HG03066 (cell line): ENCODE results near the gene TENT4A.

Experiments used
- ATAC-seq: cut with Tn5 transposase; IDR thresholded peaks from one replicate; pipeline ENCODE4 v1.9.1; 2021; ENCODE audit warnings: low read depth; ENCODE audit not compliant: unreplicated experiment

The TENT4A gene

GRCh38 chr5:6749026-6749716 lies 35.9 kb downstream of the TENT4A start:
- ATAC-seq, result no peak

DNA sequence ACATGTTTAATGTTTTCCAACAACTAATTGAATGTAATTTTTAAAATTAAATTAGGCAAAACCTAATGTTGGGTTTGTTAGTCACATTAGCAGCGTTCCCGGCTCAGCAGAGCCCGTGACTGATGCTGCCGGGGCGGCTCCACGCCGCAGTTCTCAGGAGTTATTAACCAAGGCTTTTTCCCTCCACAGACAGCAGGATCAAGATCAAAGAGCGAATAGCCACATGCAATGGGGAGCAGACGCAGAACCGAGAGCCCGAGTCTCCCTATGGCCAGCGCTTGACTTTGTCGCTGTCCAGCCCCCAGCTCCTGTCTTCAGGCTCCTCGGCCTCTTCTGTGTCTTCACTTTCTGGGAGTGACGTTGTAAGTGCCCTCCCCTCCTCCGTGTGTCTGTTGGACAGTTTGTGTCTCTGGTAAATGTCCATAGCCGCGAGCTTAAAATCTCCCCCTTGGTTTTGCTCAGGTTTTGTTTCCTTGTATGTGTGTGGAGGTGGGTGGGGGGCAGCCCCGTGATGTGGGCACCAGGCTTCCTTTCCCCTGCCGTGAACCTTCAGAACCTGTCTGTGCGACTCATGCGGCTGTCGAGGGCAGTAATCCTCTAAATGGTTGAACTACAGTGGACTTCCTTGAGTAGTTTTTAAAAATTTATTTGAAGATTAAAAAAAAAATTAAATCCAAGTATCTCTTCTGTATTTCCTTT lies 37.1 kb downstream of the TENT4A start:
- ATAC-seq, result no peak

GRCh38 chr5:6750951-6751685 lies 37.9 kb downstream of the TENT4A start:
- no peak for ATAC-seq

- no peak for ATAC-seq
Observed at GRCh38 chr5:6752236-6752635, 39.0 kb downstream of the TENT4A start.

GRCh38 chr5:6752782-6753181 lies 39.5 kb downstream of the TENT4A start:
- no peak for ATAC-seq

GRCh38 chr5:6753851-6754250 lies 40.6 kb downstream of the TENT4A start:
- no peak for ATAC-seq

DNA sequence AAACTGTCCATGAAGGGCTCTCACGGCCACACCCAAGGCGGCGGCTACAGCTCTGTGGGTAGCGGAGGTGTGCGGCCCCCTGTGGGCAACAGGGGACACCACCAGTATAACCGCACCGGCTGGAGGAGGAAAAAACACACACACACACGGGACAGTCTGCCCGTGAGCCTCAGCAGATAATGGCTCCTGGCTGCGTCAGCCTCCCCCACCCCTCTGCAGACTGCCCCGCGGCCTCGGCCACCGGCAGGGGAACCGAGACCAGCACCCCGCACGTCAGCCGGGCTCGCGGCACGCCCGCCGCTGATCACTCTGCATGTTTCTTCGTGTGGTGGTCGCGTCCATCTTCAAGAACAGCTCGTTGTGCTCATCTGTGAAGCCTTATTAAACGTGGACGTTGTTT lies 41.5 kb downstream of the TENT4A start:
- ATAC-seq, result no peak

GRCh38 chr5:6755519-6755918 lies 42.3 kb downstream of the TENT4A start:
- ATAC-seq, result no peak

DNA sequence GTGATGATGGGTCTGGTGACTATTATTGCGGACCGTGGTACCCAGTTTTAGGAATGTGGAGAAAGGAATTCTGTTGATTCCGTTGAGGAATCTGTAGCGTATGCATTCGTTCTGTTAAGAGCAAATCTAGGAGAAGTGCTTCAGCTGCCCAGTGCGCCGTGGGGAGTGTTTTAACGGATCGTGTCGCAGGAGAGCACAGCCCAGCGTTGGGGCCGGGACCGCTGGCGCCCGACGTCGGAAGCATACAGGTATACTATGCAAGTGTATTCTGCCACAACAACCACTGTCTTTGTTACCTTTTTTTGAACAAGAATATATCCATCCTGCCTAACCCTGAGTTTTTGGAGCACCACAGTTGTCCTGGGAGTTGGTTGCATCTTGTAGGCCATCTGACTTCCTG lies 42.7 kb downstream of the TENT4A start:
- ATAC-seq, result no peak

DNA sequence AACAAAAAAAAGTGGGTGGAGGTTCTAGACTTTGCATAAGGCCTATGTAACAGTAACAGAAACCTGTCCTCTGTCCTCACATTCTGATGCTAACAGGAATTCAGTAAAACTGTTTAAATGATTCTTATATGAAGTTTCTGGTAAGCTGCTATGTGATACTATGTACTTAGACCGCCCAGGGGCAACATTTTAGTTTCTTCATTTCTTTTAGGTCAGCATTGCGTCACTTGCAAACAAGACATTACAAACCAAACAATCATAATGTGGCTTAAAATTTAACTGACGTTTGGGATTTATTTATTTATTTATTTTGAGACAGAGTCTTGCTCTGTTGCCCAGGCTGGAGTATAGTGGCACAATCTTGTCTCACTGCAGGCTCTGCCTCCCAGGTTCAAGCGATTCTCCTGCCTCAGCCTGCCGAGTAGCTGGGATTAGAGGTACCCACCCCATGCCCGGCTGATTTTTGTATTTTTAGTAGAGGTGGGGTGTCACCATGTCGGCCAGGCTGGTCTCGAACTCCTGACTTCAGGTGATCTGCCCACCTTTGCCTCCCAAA lies 44.3 kb downstream of the TENT4A start:
- ATAC-seq, result no peak

DNA sequence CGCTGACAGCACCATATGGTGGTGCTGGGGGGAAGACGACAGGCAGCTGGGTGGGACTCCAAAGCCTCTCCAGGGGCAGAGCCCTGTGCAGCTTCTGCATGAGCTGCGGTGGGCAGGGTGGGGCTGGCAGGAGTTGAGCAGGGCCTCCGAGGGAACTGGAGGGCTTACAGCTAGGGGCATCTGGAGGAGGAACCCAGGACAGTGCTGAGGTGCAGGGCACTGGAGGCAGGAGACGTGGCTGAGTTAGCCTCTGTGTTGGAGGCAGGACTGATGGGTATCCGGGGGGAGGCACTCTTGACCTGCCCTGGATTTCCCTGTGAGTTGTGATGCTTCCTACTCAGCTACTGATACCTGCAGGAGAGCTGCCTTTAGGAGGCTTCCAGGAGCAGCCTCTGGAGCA lies 45.0 kb downstream of the TENT4A start:
- no peak for ATAC-seq

- ATAC-seq, result no peak
Observed at GRCh38 chr5:6758706-6759105, 45.5 kb downstream of the TENT4A start.

DNA sequence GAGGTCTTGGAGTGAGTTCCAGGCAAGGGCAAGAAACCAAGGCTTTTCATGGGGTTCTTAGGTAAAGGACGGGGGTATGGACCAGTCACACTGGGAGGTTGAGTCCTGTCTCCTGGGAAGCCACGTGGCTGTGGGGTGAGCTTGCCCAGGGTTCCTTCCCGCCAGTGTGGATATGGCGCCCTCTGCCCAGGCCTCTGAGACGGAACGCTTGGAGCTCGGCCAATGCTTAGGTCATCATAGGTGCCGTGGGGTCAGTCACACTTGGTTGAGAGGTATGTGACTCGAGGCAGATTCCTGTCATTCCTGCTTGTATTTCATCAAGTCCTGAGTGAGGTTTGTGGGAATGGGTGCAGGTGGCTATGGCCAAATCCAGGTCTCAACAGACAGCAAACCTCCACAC lies 46.2 kb downstream of the TENT4A start:
- no peak for ATAC-seq

DNA sequence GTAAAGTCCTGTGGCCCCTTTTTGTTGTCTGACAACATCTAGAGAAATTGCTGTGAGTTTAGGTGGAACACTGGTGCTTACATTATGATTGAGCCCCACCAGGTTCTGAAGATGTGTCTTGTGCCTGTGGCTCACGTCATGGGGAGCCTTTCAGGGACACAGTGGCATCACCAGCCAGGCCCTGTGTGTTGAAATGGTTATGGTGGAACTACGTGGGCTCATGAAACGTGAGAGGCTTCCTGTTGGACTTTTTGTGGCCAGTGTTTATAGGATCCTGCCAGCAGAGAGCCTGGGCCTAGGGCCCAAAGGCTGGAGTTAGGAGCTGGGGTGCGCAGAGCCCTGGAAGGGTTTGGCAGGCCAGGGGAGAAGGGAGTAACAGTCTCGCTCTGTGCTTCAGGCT lies 46.8 kb downstream of the TENT4A start:
- ATAC-seq, result no peak

DNA sequence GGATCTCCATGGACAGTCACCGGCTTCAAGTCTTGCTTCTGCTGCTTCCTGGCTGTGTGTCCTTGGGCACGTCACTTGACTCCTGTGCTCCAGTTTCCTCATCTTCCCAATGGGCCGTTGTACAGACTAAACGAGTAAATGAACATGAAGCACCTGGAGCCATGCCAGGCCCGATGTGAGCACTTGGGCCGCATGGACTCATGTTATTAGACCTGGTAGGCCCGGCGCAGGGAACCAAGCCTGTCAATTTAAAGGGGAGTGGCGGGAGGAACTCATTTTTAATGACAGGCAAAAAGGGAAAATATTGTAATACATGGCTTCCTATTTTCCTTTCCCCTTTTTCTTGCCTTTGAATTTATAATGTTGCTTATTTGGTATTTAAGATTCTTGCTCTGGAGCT lies 47.5 kb downstream of the TENT4A start:
- no peak for ATAC-seq

DNA sequence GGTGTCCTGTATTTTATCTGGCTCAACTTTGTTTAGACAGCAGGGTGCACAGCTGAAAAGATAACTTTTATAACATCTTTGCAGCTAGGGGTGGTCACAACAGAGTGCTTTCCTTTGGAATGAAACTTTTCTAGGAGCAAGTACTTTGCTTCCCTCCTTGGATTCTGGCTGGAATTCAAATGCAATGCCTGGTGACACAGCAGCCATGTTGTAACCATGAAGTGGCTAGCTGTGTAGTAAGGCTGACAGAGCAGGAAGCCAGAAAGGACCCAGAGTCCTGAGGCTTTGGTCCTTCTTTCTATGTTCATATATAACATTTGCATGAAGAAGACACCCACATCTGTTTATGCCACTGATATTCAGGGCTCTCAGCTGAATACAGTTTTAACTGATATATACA lies 48.1 kb downstream of the TENT4A start:
- ATAC-seq, result no peak

GRCh38 chr5:6762116-6762515 lies 48.9 kb downstream of the TENT4A start:
- ATAC-seq, result no peak

- no peak for ATAC-seq
Observed at GRCh38 chr5:6762697-6763096, 49.5 kb downstream of the TENT4A start.

DNA sequence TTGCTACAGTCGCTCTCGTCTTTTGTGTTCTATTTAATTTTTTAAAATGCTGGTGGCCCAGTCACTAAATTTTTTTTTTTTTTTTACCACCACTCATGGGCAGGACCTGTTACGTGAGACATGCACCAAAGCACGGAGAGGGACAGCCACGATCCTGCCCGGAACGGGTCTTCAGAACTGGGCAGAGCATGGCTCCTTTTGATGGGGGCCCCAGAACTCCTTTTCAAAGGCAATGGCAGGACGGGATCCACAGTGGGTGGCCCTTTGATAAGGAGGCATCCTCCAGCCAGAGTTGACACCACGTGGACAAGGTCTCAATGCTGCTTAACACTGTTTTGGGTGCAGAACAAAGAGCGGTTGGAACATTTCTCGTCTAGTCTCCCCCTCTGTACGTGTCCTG lies 50.0 kb downstream of the TENT4A start:
- no peak for ATAC-seq

DNA sequence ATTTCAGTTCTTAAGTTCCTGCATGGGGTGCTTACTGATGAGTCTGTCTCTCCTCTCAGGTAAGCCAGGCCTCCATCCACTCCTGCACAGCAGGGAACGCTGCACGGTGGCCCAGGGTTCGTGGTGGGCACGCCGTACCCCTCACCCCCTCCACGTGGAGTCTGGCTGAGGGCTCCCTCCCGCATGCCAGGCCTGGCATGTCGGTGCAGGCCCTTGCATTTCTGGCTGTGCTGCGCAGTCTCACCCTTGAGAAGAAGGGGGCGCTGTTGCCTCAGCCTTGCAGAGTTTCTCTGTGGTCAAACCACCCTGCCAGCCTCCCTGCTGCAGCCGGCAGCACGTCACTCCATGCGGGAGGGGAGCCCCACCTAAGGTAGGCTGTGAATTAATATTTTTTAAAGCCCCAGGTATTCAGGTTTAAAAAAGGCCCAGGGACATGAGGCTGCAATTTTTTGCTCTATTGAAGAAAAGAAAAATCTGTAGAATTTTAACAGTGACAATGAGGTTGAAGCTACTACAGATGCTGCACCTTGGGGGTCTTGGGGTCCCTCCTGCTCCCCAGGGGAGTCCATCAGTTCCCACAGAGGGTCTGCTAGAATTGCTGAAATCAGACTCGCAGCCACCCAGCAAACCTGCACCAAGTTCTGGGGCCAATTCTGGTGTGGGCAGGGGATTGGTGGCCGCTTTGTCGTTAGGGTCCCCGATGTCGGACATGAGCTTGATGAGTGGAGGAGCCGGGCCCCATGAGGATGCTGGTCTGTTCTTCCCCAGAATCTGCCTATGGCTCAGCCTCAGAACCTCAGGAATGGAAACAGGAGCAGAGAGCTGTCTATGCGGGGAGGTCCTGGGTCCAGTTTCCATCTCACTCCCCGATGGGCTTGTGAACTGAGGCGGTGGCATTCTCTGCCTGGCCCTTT lies 52.6 kb downstream of the TENT4A start:
- ATAC-seq, result peak; percentile 73
